Limb (tissue), 2 donors: Measurements from ENCODE around the gene RELT.
"Not testable (repeated sequence)": the region's sequence is repeated elsewhere in the genome, so short reads cannot be mapped to it uniquely, and the experiment has no call there.

Source experiments
- DNase-seq, 2 donors: peaks; one replicate each; pipeline ENCODE4 v3.0.0-alpha.2; 2016; ENCODE audit errors: extremely low spot score in 2 of 2

The RELT gene

GRCh38 chr11:73428699-73429098, 52.5 kb downstream of the RELT start:
- no peak for DNase-seq

- DNase-seq: no peak
Observed at GRCh38 chr11:73429121-73429750, 53.0 kb downstream of the RELT start.

GRCh38 chr11:73430326-73430725, 54.1 kb downstream of the RELT start:
- DNase-seq: no peak

- DNase-seq: no peak
Observed at GRCh38 chr11:73431396-73431795, 55.2 kb downstream of the RELT start.

- not testable (repeated sequence) for DNase-seq
Observed at GRCh38 chr11:73436859-73437258, 60.7 kb downstream of the RELT start.

GRCh38 chr11:73439002-73439843, 63.0 kb downstream of the RELT start:
- peak in 1 of 2 donors; percentile 54 for DNase-seq

- no peak for DNase-seq
Observed at GRCh38 chr11:73445980-73446379, 69.8 kb downstream of the RELT start.

GRCh38 chr11:73446766-73447165, 70.6 kb downstream of the RELT start:
- DNase-seq: no peak
